Fibroblast of lung (primary cell): ENCODE data around the gene SCN1B.

ENCODE experiments used
- CTCF ChIP-seq, 2 donors: IDR thresholded peaks in 1 of 2; conservative IDR thresholded peaks in 1 of 2; 1 replicate in 1 of 2; 2 replicates in 1 of 2; pipeline ENCODE4 v1.5.1; 2011 to 2012; ENCODE audit warnings: low read length in 2 of 2, control low read depth in 1 of 2, inconsistent platforms in 1 of 2, low read depth in 1 of 2, mild to moderate bottlenecking in 1 of 2
- EZH2 ChIP-seq: IDR thresholded peaks from 2 replicates; pipeline ENCODE4 v1.5.1; 2012; ENCODE audit warnings: low read length, control low read depth, mild to moderate bottlenecking; ENCODE audit errors: missing control alignments

- TF ChIP-seq CTCF (conservative IDR thresholded peaks at IDR 0.05 in 1 of 2, IDR thresholded peaks at IDR 0.05 in 1 of 2; ENCODE audit: low read depth in 1 of 2, low read length in 2 of 2) (no peak), EZH2 (no peak)
Observed at GRCh38 chr19:34984287-34984686, 46.0 kb upstream of the SCN1B start.
